Esophagus muscularis mucosa (tissue), 4 donors: Measurements from ENCODE around the gene SLC43A1.

ENCODE experiments used
- CTCF ChIP-seq, 3 experiments: fragments of 200-600 bp in 2 of 3; fragments of 450-650 bp in 1 of 3; sonication (generic) in 2 of 3; IDR thresholded peaks; one replicate each; pipeline ENCODE4 v1.5.1; 2017 to 2019; ENCODE audit warnings: antibody characterized with exemption in 3 of 3, mild to moderate bottlenecking in 2 of 3, moderate library complexity in 1 of 3
- EP300 ChIP-seq: sonication (generic); formaldehyde crosslinking; IDR thresholded peaks from one replicate; pipeline ENCODE4 v1.6.1; 2017; ENCODE audit warnings: antibody characterized with exemption
- POLR2A ChIP-seq: fragments of 450-650 bp; IDR thresholded peaks from one replicate; pipeline ENCODE4 v1.6.1; 2017; ENCODE audit warnings: antibody characterized with exemption, moderate library complexity, mild to moderate bottlenecking, low read depth
- POLR2AphosphoS5 ChIP-seq, 2 donors: sonication (generic); formaldehyde crosslinking; IDR thresholded peaks; one replicate each; pipeline ENCODE4 v1.6.1; 2017; ENCODE audit warnings: antibody characterized with exemption in 2 of 2

DNA sequence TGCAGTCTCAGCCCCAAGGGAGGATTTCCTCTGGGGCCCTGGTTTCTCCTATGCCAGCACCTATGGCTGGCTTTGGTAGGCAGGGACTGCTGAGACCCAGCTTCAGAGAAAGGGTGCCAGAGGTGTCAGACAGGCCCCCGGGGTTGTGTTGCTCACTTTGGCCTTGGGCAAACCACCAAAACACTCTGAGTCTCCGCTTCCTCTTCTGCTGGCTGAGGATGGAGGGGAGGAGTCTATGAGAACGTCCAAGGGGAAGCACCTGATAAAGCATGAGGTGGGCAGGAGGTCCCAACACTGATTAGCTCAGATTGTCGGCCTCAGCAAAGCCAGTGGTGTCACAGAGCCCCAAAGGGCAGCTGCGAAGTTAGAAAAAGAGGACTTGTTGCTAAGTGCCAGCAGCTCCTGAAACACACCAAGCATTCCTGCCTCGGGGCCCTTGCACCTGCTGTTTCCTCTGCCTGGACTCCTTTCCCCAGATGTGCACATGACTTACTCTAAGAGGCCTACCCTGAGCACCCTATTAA is 32.4 kb upstream of the SLC43A1 start:
- TF ChIP-seq POLR2A, result no peak
- TF ChIP-seq EP300, result no peak
- no peak for TF ChIP-seq CTCF (IDR thresholded peaks at IDR 0.05)
- no peak for TF ChIP-seq POLR2AphosphoS5 (IDR thresholded peaks at IDR 0.05)
